Activated CD4-positive, alpha-beta memory T cell treated with anti-CD3 and anti-CD28 coated beads for 36 hours (primary cell): Measurements from ENCODE around the gene RYR2. TPM values are rescaled to one million over a fixed set of nuclear protein-coding genes. Genes with fewer than 3 reads are reported as not detected.
"Not testable (repeated sequence)": the region's sequence is repeated elsewhere in the genome, so short reads cannot be mapped to it uniquely, and the experiment has no call there.

Experiments used
- CTCF ChIA-PET: fragments of 350-600 bp; sonication (Branson Sonifier 250); formaldehyde crosslinking; loops from one replicate; lab custom pipeline; 2021; ENCODE audit warnings: antibody characterized with exemption, inconsistent platforms; lab: Charles Lee
- POLR2A ChIA-PET: fragments of 350-600 bp; sonication (Branson Sonifier 250); formaldehyde crosslinking; loops from one replicate; lab custom pipeline; 2021; ENCODE audit warnings: antibody characterized with exemption; lab: Charles Lee
- DNase-seq: peaks from one replicate; pipeline ENCODE4 v3.0.0-alpha.2; 2020
- H3K27ac Mint-ChIP-seq: one replicate; pipeline ENCODE4 v1.8.0; 2021; ENCODE audit warnings: mixed read lengths
- H3K27me3 Mint-ChIP-seq: one replicate; pipeline ENCODE4 v1.8.0; 2021; ENCODE audit warnings: mixed read lengths
- H3K36me3 Mint-ChIP-seq: one replicate; pipeline ENCODE4 v1.8.0; 2021; ENCODE audit warnings: mixed read lengths
- H3K4me1 Mint-ChIP-seq: one replicate; pipeline ENCODE4 v1.8.0; 2021; ENCODE audit warnings: low read depth, mixed read lengths
- H3K4me3 Mint-ChIP-seq: one replicate; pipeline ENCODE4 v1.8.0; 2021; ENCODE audit warnings: mild to moderate bottlenecking, mixed read lengths
- H3K9me3 Mint-ChIP-seq: one replicate; pipeline ENCODE4 v1.8.0; 2021; ENCODE audit warnings: mixed read lengths
- intact Hi-C: fragments of 100-400 bp; cut with micrococcal nuclease; formaldehyde crosslinking; loops from one replicate; pipeline ENCODE4 v1.15.1; 2023
- total RNA-seq, 2 experiments: library from RNA; stranded (reverse); gene quantifications; one replicate each; pipeline ENCODE4 v1.2.3, GENCODE V29; 2021

Gene RYR2
- total RNA-seq, 2 experiments from 2014 or later = 0.02 TPM

- Mint-ChIP-seq H3K36me3 (no peaks in the 10 kb centered on the region), H3K4me3 (no peak overlapping the region), H3K27me3 (no peaks in the 10 kb centered on the region), H3K9me3 (peaks cover 4% of the 10 kb centered on the region), H3K4me1 (no peaks in the 10 kb centered on the region), H3K27ac (no peak overlapping the region)
- ChIA-PET CTCF (no interaction called here), POLR2A (no interaction called here)
- intact Hi-C loops = no loop called here
- no peak for DNase-seq
Observed at GRCh38 chr1:237583270-237583669, 541.3 kb downstream of the RYR2 start.

- Mint-ChIP-seq H3K27me3 (no peaks in the 10 kb centered on the region), H3K36me3 (no peaks in the 10 kb centered on the region), H3K4me3 (no peak overlapping the region), H3K27ac (no peak overlapping the region), H3K4me1 (no peaks in the 10 kb centered on the region), H3K9me3 (peaks cover 2% of the 10 kb centered on the region)
- ChIA-PET CTCF (no interaction called here), POLR2A (no interaction called here)
- intact Hi-C loops = no loop called here
- no peak for DNase-seq
Observed at GRCh38 chr1:237583756-237584155, 541.8 kb downstream of the RYR2 start.

GRCh38 chr1:237590386-237590785, 548.4 kb downstream of the RYR2 start:
- no peak for DNase-seq
- H3K9me3 Mint-ChIP-seq = peaks cover 2% of the 10 kb centered on the region
- CTCF ChIA-PET = no interaction called here
- intact Hi-C loops = no loop called here
- H3K4me3 Mint-ChIP-seq = no peak overlapping the region
- POLR2A ChIA-PET = no interaction called here
- no peak overlapping the region for H3K27ac Mint-ChIP-seq
- H3K27me3 Mint-ChIP-seq = peaks cover 7% of the 10 kb centered on the region
- H3K36me3 Mint-ChIP-seq = peaks cover under 1% of the 10 kb centered on the region
- no peaks in the 10 kb centered on the region for H3K4me1 Mint-ChIP-seq

GRCh38 chr1:237591353-237591752, 549.4 kb downstream of the RYR2 start:
- CTCF ChIA-PET = no interaction called here
- H3K36me3 Mint-ChIP-seq = peaks cover 2% of the 10 kb centered on the region

GRCh38 chr1:237603036-237603568, 561.1 kb downstream of the RYR2 start:
- H3K27me3 Mint-ChIP-seq, intact Hi-C loops, CTCF ChIA-PET, POLR2A ChIA-PET, H3K36me3 Mint-ChIP-seq, H3K27ac Mint-ChIP-seq, H3K4me1 Mint-ChIP-seq, H3K9me3 Mint-ChIP-seq, H3K4me3 Mint-ChIP-seq, DNase-seq: not testable (repeated sequence)

More at GRCh38 chr1:237591353-237591752, 549.4 kb downstream of the RYR2 start:
- Mint-ChIP-seq H3K27ac (no peak overlapping the region), H3K9me3 (peaks cover 12% of the 10 kb centered on the region), H3K27me3 (peaks cover 7% of the 10 kb centered on the region), H3K4me3 (no peak overlapping the region), H3K4me1 (no peaks in the 10 kb centered on the region)
- intact Hi-C loops = no loop called here
- no peak for DNase-seq
- POLR2A ChIA-PET = no interaction called here

- H3K4me3 Mint-ChIP-seq = no peak overlapping the region
- no peaks in the 10 kb centered on the region for H3K27me3 Mint-ChIP-seq
- H3K36me3 Mint-ChIP-seq = no peaks in the 10 kb centered on the region
- H3K9me3 Mint-ChIP-seq = peaks cover 3% of the 10 kb centered on the region
- no peak for DNase-seq
- no peaks in the 10 kb centered on the region for H3K4me1 Mint-ChIP-seq
- ChIA-PET POLR2A (no interaction called here), CTCF (no interaction called here)
- intact Hi-C loops = no loop called here
- no peak overlapping the region for H3K27ac Mint-ChIP-seq
Observed at GRCh38 chr1:237608433-237608832, 566.4 kb downstream of the RYR2 start.

- Mint-ChIP-seq H3K4me1 (no peaks in the 10 kb centered on the region), H3K27ac (no peak overlapping the region), H3K36me3 (no peaks in the 10 kb centered on the region), H3K27me3 (no peaks in the 10 kb centered on the region), H3K4me3 (no peak overlapping the region), H3K9me3 (no peaks in the 10 kb centered on the region)
- ChIA-PET POLR2A (no interaction called here), CTCF (no interaction called here)
- no peak for DNase-seq
- intact Hi-C loops = no loop called here
Observed at GRCh38 chr1:237610157-237610556, 568.2 kb downstream of the RYR2 start.

- ChIA-PET POLR2A (no interaction called here), CTCF (no interaction called here)
- Mint-ChIP-seq H3K36me3 (no peaks in the 10 kb centered on the region), H3K9me3 (peaks cover 7% of the 10 kb centered on the region), H3K4me3 (no peak overlapping the region), H3K4me1 (no peaks in the 10 kb centered on the region), H3K27ac (no peak overlapping the region), H3K27me3 (no peaks in the 10 kb centered on the region)
- DNase-seq = no peak
- intact Hi-C loops = no loop called here
Observed at GRCh38 chr1:237613984-237614383, 572.0 kb downstream of the RYR2 start.

- no peak for DNase-seq
- no peaks in the 10 kb centered on the region for H3K27me3 Mint-ChIP-seq
- H3K9me3 Mint-ChIP-seq = peaks cover 15% of the 10 kb centered on the region
- intact Hi-C loops = no loop called here
- no peaks in the 10 kb centered on the region for H3K4me1 Mint-ChIP-seq
- H3K36me3 Mint-ChIP-seq = no peaks in the 10 kb centered on the region
- no peak overlapping the region for H3K27ac Mint-ChIP-seq
- H3K4me3 Mint-ChIP-seq = no peak overlapping the region
- POLR2A ChIA-PET = no interaction called here
- CTCF ChIA-PET = no interaction called here
Observed at GRCh38 chr1:237619553-237619952, 577.6 kb downstream of the RYR2 start.

GRCh38 chr1:237634922-237635321, 592.9 kb downstream of the RYR2 start:
- no peak for DNase-seq
- peaks cover 12% of the 10 kb centered on the region for H3K9me3 Mint-ChIP-seq
- H3K27ac Mint-ChIP-seq = no peak overlapping the region
- intact Hi-C loops = no loop called here
- CTCF ChIA-PET = no interaction called here
- POLR2A ChIA-PET = no interaction called here
- H3K27me3 Mint-ChIP-seq = no peaks in the 10 kb centered on the region
- H3K36me3 Mint-ChIP-seq = no peaks in the 10 kb centered on the region
- no peaks in the 10 kb centered on the region for H3K4me1 Mint-ChIP-seq
- no peak overlapping the region for H3K4me3 Mint-ChIP-seq

GRCh38 chr1:237638555-237638954, 596.6 kb downstream of the RYR2 start:
- intact Hi-C loops = no loop called here
- H3K27ac Mint-ChIP-seq = no peak overlapping the region
- DNase-seq = no peak
- ChIA-PET POLR2A (no interaction called here), CTCF (no interaction called here)
- H3K27me3 Mint-ChIP-seq = no peaks in the 10 kb centered on the region
- H3K4me3 Mint-ChIP-seq = no peak overlapping the region
- peaks cover 7% of the 10 kb centered on the region for H3K9me3 Mint-ChIP-seq
- no peaks in the 10 kb centered on the region for H3K4me1 Mint-ChIP-seq
- H3K36me3 Mint-ChIP-seq = no peaks in the 10 kb centered on the region

GRCh38 chr1:237640011-237640671, 598.2 kb downstream of the RYR2 start:
- no peak overlapping the region for H3K4me3 Mint-ChIP-seq
- H3K4me1 Mint-ChIP-seq = no peaks in the 10 kb centered on the region
- CTCF ChIA-PET = no interaction called here
- H3K36me3 Mint-ChIP-seq = no peaks in the 10 kb centered on the region
- no peak for DNase-seq
- intact Hi-C loops = no loop called here
- POLR2A ChIA-PET = no interaction called here
- H3K27me3 Mint-ChIP-seq = no peaks in the 10 kb centered on the region
- no peaks in the 10 kb centered on the region for H3K9me3 Mint-ChIP-seq
- H3K27ac Mint-ChIP-seq = no peak overlapping the region

- no peaks in the 10 kb centered on the region for H3K36me3 Mint-ChIP-seq
- ChIA-PET POLR2A (no interaction called here), CTCF (no interaction called here)
- no peaks in the 10 kb centered on the region for H3K9me3 Mint-ChIP-seq
- no peaks in the 10 kb centered on the region for H3K4me1 Mint-ChIP-seq
- DNase-seq = no peak
- H3K27ac Mint-ChIP-seq = no peak overlapping the region
- intact Hi-C loops = no loop called here
- no peak overlapping the region for H3K4me3 Mint-ChIP-seq
- no peaks in the 10 kb centered on the region for H3K27me3 Mint-ChIP-seq
Observed at GRCh38 chr1:237640966-237641365, 599.0 kb downstream of the RYR2 start.
